MM.1S (cell line): ENCODE measurements around the gene VPS16.

Experiments
- CTCF ChIP-seq: fragments of 300-600 bp; sonication (generic); IDR thresholded peaks from 2 replicates; pipeline ENCODE4 v1.5.1; 2016; ENCODE audit warnings: antibody characterized with exemption, low read length, mixed read lengths
- EZH2 ChIP-seq: fragments of 300-600 bp; sonication (generic); optimal IDR thresholded peaks from 2 replicates; pipeline ENCODE3; 2017; ENCODE audit warnings: low read depth, mild to moderate bottlenecking, antibody characterized with exemption, low read length, mixed read lengths
- EZH2phosphoT487 ChIP-seq: fragments of 300-600 bp; sonication (generic); IDR thresholded peaks from 2 replicates; pipeline ENCODE4 v1.6.1; 2018; ENCODE audit warnings: antibody characterized with exemption, low read length

- no peak for TF ChIP-seq CTCF
- TF ChIP-seq EZH2 = no peak
- TF ChIP-seq EZH2phosphoT487 = no peak
Measured at GRCh38 chr20:2801286-2801728, 39.2 kb upstream of the VPS16 start.
